ENCODE measurements around the gene MSH5.

Gene MSH5

DNA sequence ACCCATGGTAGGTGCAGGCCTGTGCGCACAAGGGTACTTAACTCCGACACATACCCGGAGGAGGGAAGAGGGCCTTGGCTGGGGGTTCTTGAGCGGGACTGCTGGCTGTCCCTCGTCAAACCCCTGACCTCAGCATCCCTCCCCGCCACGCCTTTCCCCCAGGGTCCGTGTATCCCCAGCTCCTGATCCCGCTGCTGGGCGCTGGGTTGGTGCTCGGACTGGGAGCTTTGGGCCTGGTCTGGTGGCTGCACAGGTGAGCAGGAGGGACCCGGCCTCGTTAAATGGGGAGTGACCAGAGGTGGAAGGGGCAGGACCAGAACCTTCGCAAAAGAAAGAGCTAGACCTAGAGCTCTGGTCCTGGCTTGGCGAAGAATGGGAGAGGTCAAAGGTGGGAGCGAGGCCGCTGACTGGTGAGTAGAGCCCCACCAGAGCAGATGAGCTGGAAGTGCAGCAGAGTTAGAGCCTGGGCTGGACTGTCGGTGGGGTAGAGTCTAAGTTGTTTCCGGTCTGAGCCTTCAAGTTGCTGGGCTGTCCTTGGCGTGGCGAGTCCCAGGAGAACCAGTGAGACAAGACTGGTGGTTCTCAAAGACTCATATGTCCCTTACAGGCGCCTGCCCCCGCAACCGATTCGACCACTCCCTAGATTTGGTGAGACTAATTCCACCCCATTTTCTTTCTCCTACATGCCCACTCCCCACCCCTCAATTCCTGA is 15.7 kb upstream of the MSH5 start:
- H3K4me1 ChIP-seq (ENCODE audit: control insufficient read depth in 1 of 2, insufficient read depth in 2 of 2, low read length in 2 of 2), result peaks cover 0 to 14% of the 10 kb centered on the region in 2 donors

DNA sequence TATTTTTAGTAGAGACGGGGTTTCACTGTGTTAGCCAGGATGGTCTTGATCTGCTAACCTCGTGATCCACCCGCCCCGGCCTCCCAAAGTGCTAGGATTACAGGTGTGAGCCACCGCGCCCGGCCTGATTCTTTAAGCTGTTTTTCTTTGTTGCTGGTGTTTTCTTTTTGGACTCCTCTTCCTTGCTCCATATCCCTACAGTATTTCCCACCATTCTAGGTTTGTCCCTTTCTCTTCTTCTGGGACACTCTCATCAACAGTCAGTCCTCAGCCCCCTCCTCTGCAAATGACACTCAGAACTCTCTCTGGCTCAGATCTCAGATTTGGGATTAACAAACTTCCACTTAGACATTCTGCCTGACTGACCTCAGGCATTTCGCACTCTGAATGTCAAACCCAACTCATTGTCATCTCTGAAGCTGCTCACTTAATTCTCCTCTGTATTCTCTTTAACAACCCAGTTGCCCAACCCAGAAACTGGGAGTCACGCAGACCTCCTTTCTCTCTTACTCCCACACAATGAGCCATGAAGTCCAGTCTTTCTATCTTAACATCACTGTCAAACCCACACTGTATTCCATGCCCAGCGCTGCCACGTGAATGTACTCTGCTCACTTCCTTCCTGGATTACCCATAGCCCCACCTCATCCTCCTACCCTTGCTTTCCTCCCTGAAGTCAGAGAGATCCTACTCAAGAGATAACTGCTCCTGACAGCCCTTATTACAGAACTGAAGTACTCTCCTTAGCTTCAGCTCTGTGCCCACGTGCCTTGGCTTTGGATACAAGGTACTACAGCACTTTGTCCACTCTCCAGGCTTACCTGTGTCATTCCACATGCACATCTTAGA is 14.1 kb upstream of the MSH5 start:
- Histone ChIP-seq H3K36me3 (ENCODE audit: control insufficient read depth in 1 of 2, insufficient read depth in 2 of 2, low read length in 2 of 2) (peaks cover 2 to 21% of the 10 kb centered on the region in 2 donors), H3K4me1 (ENCODE audit: control insufficient read depth in 1 of 2, insufficient read depth in 2 of 2, low read length in 2 of 2) (peaks cover 0 to 18% of the 10 kb centered on the region in 2 donors), H3K27ac (ENCODE audit: low read length) (no peak overlapping the region), H3K4me3 (ENCODE audit: low read depth in 1 of 2, low read length in 2 of 2) (no peak overlapping the region), H3K9me3 (ENCODE audit: control insufficient read depth in 1 of 2, low read length in 2 of 2) (no peaks in the 10 kb centered on the region), H3K27me3 (ENCODE audit: low read depth, low read length) (no peaks in the 10 kb centered on the region)

More for the DNA sequence above, 15.7 kb upstream of the MSH5 start:
- H3K27ac ChIP-seq (ENCODE audit: low read length), result no peak overlapping the region
- no peaks in the 10 kb centered on the region for H3K27me3 ChIP-seq (ENCODE audit: low read depth, low read length)
- no peak overlapping the region for H3K4me3 ChIP-seq (ENCODE audit: low read depth in 1 of 2, low read length in 2 of 2)
- no peaks in the 10 kb centered on the region for H3K9me3 ChIP-seq (ENCODE audit: control insufficient read depth in 1 of 2, low read length in 2 of 2)
- H3K36me3 ChIP-seq (ENCODE audit: control insufficient read depth in 1 of 2, insufficient read depth in 2 of 2, low read length in 2 of 2), result peaks cover 0 to 18% of the 10 kb centered on the region in 2 donors

DNA sequence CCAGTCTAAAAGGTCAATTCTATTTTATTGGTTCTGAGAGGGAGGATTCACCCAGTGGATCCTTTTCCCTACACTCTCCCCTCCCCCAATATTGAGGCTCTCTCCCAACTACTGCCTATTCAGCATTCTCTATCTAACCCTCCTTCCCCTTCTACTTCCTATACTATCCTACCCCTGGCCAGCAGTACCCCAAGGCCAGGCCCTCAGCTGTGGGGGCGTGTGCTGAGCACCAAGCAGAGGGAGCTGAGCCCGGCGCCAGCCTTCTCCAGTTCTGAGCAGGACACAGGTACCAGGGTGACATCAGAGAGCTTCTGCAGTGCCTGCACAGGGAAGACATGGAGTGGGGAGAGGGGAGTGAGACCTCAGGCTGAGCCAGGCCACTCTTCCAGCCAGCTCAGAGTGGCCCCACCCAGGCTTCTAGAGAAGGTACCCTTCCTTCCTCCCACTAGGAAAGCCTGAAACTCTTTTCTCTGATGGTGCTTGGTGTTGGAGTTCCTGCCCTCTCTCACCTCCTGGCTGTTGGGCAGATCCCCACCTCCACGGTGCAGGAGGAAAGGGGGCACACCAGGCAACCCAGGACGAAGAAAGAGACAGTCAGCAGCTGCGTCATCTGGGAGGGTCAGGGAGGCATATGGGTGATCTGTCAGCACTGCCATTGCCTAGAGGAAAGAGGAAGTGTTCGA is 12.6 kb upstream of the MSH5 start:
- H3K27me3 ChIP-seq (ENCODE audit: low read depth, low read length), result no peaks in the 10 kb centered on the region
- peaks cover 16 to 32% of the 10 kb centered on the region in 2 donors for H3K36me3 ChIP-seq (ENCODE audit: control insufficient read depth in 1 of 2, insufficient read depth in 2 of 2, low read length in 2 of 2)
- H3K4me3 ChIP-seq (ENCODE audit: low read depth in 1 of 2, low read length in 2 of 2), result no peak overlapping the region
- no peaks in the 10 kb centered on the region for H3K9me3 ChIP-seq (ENCODE audit: control insufficient read depth in 1 of 2, low read length in 2 of 2)
- peak overlapping the region; percentile 67 for H3K27ac ChIP-seq (ENCODE audit: low read length)
- H3K4me1 ChIP-seq (ENCODE audit: control insufficient read depth in 1 of 2, insufficient read depth in 2 of 2, low read length in 2 of 2), result peaks cover 0 to 25% of the 10 kb centered on the region in 2 donors

DNA sequence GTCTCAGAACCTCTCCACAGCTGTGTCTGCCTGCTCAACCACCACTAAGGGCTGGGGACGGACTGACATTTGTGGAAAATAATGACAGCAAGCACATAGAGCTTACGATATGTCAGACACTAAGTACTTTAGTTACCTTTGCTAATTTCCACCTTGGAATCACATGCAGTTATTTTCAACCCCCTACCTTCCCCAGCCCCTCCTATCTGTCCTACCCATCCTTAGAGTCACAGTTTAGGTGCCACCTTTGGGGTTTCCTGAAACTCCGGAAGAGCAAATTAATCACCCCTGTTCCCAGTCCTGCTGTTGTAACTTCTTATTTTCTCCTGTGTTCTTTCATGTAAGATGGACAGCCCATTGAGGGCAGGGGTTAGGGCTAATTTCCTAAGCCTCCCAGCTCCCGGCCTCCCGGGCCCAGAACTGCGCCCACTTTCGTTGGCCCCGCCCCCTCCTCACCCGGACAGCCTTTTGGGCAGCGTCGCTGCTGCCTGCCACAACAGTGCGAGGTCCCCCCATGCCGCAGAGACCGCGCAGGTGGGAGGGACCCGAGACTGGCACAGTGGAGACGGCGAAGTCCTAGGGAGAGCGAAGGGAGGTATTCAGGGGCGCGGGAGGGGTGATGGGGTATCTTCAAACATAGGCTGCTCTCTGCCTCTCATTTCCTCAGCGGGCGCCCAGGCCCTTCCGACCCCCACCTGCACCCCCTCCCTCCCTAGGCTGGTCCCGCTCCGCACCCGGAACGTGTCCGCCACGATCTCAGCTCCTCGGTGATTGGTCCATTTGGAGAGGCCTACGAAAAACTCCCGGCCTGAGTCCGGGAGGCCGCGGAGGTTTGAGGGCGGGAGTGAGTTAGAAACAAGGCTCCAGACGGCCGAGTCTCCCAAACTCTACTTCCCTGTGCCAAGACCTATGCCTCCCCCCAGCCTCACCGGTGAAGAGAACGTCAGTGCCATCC is 11.8 kb upstream of the MSH5 start:
- no peaks in the 10 kb centered on the region for H3K27me3 ChIP-seq (ENCODE audit: low read depth, low read length)
- H3K4me3 ChIP-seq (ENCODE audit: low read depth in 1 of 2, low read length in 2 of 2), result peak overlapping the region; percentile 85 to 86
- no peaks in the 10 kb centered on the region for H3K9me3 ChIP-seq (ENCODE audit: control insufficient read depth in 1 of 2, low read length in 2 of 2)
- H3K36me3 ChIP-seq (ENCODE audit: control insufficient read depth in 1 of 2, insufficient read depth in 2 of 2, low read length in 2 of 2), result peaks cover 20 to 38% of the 10 kb centered on the region in 2 donors
- H3K4me1 ChIP-seq (ENCODE audit: control insufficient read depth in 1 of 2, insufficient read depth in 2 of 2, low read length in 2 of 2), result peaks cover 0 to 29% of the 10 kb centered on the region in 2 donors
- peak overlapping the region; percentile 88 for H3K27ac ChIP-seq (ENCODE audit: low read length)

DNA sequence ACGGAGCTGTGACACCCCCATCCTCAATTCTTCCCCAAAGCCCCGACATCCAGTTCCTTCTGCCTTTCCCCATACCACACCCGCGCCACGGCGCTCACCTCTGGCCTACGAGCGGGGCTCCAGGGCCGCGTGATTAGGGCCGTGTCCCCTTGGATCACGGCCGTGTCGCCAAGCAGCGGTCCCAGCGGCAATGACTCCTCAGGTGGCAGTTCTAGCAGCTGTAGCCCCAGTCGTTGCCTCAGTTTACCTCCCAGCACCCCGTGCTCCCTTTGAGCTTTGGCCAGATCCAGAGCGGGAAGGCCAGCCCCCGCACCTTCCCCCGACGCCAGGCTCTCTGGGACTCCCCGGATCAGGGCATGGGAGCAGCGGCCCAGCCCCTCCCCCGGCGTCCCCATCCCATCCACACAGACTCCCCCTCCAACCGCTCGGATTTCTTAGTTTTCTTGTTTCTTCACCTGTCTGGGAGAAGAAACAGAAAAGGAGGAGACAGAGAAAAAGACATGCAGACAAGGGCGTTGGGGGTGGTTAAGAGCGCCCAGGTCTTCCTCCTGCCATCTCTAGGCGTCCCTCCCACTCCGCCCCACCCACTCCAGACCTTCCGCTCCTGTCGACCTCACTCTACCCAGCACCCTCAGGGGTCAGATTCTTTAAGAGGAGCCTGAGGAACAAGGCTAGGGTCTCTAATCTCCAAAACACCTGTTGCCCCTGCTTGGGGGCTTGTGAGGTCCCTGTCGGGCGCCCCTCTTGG is 10.9 kb upstream of the MSH5 start, which contains the start of gene DDAH2:
DDAH2 (minus strand) TSS at position 533 of the 748 bp plus-strand sequence; CDS start at position 395, 138 bp downstream.
- Histone ChIP-seq H3K4me3 (ENCODE audit: low read depth in 1 of 2, low read length in 2 of 2) (peak within 1 kb of the TSS; percentile 85 to 86), H3K9me3 (ENCODE audit: control insufficient read depth in 1 of 2, low read length in 2 of 2) (no peaks in the 10 kb centered on the region), H3K36me3 (ENCODE audit: control insufficient read depth in 1 of 2, insufficient read depth in 2 of 2, low read length in 2 of 2) (peaks cover 29 to 47% of the 10 kb centered on the region in 2 donors), H3K4me1 (ENCODE audit: control insufficient read depth in 1 of 2, insufficient read depth in 2 of 2, low read length in 2 of 2) (peaks cover 0 to 39% of the 10 kb centered on the region in 2 donors), H3K27ac (ENCODE audit: low read length) (peak within 1 kb of the TSS; percentile 88), H3K27me3 (ENCODE audit: low read depth, low read length) (no peaks in the 10 kb centered on the region)

DNA sequence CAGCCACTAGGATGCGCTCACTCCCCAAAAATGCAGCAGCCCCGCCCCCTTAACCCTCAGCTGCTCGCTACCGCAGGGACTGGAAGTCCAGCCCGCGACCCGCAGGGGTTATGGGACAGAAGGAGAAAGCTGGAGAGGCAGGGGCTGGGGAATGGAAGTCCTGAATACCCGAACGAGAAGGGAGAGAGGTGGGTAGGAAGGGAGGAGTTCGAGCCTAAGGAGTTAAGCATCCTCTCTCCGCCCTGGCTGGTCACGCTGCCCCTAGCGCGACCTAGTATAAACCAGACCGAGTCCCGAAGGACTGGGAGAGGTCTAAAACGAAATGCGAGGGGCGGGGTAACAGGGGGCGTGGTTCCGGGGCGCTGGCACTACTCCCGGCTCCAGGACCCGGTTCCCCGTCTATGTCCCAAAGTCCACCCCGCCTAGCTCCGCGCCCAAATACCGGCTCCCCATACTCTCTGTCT is 10.3 kb upstream of the MSH5 start:
- peak overlapping the region; percentile 85 to 86 for H3K4me3 ChIP-seq (ENCODE audit: low read depth in 1 of 2, low read length in 2 of 2)
- H3K9me3 ChIP-seq (ENCODE audit: control insufficient read depth in 1 of 2, low read length in 2 of 2), result no peaks in the 10 kb centered on the region
- peaks cover 35 to 53% of the 10 kb centered on the region in 2 donors for H3K36me3 ChIP-seq (ENCODE audit: control insufficient read depth in 1 of 2, insufficient read depth in 2 of 2, low read length in 2 of 2)
- no peaks in the 10 kb centered on the region for H3K27me3 ChIP-seq (ENCODE audit: low read depth, low read length)
- peaks cover 4 to 45% of the 10 kb centered on the region in 2 donors for H3K4me1 ChIP-seq (ENCODE audit: control insufficient read depth in 1 of 2, insufficient read depth in 2 of 2, low read length in 2 of 2)
- H3K27ac ChIP-seq (ENCODE audit: low read length), result peak overlapping the region; percentile 88

DNA sequence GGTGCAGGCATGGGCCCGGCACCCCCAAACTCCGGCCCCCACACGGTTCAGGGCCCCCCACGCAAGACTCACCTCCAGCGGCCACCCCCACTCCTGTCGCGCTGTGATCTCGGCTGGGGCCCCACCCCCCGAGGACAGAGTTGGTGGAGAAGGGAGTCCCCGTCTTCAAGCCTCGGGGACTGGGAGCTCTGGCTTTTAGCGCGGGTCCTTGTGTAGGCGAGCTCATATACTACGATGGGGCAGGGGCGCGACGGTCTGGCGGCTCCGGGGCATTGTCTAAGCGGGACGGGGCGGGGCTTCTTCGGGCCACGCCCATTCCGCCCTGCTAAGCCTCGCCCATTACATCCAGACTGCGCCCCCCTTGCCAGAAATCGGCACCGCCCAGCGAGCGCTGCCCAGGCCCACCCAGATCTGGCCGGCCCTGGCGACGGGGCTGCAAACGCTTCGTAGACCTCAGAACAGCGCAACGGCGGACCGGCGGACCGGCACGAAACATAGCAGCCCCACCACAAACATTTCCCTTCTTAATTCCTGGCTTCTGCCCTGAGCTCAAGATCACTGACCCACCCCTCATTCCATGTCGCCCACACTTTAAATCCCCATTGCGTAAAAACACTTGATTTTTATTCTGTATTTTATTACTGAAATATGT is 9.7 kb upstream of the MSH5 start:
- H3K27ac ChIP-seq (ENCODE audit: low read length), result peak overlapping the region; percentile 88
- peaks cover 35 to 56% of the 10 kb centered on the region in 2 donors for H3K36me3 ChIP-seq (ENCODE audit: control insufficient read depth in 1 of 2, insufficient read depth in 2 of 2, low read length in 2 of 2)
- H3K9me3 ChIP-seq (ENCODE audit: control insufficient read depth in 1 of 2, low read length in 2 of 2), result no peaks in the 10 kb centered on the region
- peaks cover 4 to 47% of the 10 kb centered on the region in 2 donors for H3K4me1 ChIP-seq (ENCODE audit: control insufficient read depth in 1 of 2, insufficient read depth in 2 of 2, low read length in 2 of 2)
- no peaks in the 10 kb centered on the region for H3K27me3 ChIP-seq (ENCODE audit: low read depth, low read length)
- H3K4me3 ChIP-seq (ENCODE audit: low read depth in 1 of 2, low read length in 2 of 2), result peak overlapping the region; percentile 85 to 86

DNA sequence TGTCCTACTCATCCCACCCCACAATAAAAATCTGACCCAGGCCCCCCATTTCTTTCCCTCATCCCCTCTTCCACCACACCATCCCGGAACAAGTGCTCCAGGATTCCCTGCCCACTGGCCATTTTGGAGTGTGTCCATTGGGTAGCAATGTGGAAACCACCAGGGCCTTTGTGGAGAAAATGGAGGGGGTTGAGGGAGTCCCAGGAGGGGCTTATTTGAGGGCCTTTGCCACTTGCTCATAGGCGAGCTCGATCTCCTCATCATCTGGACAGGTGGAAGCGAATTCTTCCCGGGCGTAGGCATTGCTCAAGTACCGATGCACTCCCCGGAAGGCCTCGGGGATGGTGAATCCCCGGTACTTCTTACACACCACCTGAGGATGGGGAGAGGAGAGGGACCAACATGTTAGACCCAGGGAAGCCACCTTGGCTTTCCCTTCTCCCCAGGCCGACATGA is 9.1 kb upstream of the MSH5 start:
- H3K9me3 ChIP-seq (ENCODE audit: control insufficient read depth in 1 of 2, low read length in 2 of 2), result no peaks in the 10 kb centered on the region
- peaks cover 4 to 47% of the 10 kb centered on the region in 2 donors for H3K4me1 ChIP-seq (ENCODE audit: control insufficient read depth in 1 of 2, insufficient read depth in 2 of 2, low read length in 2 of 2)
- peaks cover 35 to 59% of the 10 kb centered on the region in 2 donors for H3K36me3 ChIP-seq (ENCODE audit: control insufficient read depth in 1 of 2, insufficient read depth in 2 of 2, low read length in 2 of 2)
- no peaks in the 10 kb centered on the region for H3K27me3 ChIP-seq (ENCODE audit: low read depth, low read length)
- H3K27ac ChIP-seq (ENCODE audit: low read length), result peak overlapping the region; percentile 88
- H3K4me3 ChIP-seq (ENCODE audit: low read depth in 1 of 2, low read length in 2 of 2), result peak overlapping the region; percentile 85 to 86

DNA sequence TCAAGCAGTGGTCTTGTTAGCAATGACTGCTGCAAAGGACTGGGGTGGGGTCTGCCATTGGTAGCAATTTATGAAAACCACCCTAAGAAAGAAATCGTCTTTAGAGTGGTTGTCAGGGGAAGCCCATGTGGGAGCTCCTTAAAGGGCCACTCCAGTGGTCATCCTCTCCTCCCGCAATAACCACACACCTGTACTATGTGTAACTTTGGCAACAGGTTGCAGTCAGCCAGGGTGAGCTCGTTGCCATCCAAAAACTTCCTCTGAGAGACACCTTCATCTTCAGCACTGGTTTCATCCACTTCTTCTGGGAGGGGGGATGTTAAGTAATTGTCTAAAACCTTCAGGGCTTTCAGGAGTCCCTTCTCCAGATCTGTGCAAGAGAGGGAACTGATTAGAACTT is 7.8 kb upstream of the MSH5 start:
- Histone ChIP-seq H3K36me3 (ENCODE audit: control insufficient read depth in 1 of 2, insufficient read depth in 2 of 2, low read length in 2 of 2) (peaks cover 35 to 53% of the 10 kb centered on the region in 2 donors), H3K27me3 (ENCODE audit: low read depth, low read length) (no peaks in the 10 kb centered on the region), H3K4me1 (ENCODE audit: control insufficient read depth in 1 of 2, insufficient read depth in 2 of 2, low read length in 2 of 2) (peaks cover 4 to 53% of the 10 kb centered on the region in 2 donors), H3K4me3 (ENCODE audit: low read depth in 1 of 2, low read length in 2 of 2) (no peak overlapping the region), H3K27ac (ENCODE audit: low read length) (no peak overlapping the region), H3K9me3 (ENCODE audit: control insufficient read depth in 1 of 2, low read length in 2 of 2) (no peaks in the 10 kb centered on the region)

Measured in muscle layer of duodenum (tissue), 2 donors.